Heart left ventricle (tissue), 16 donors: ENCODE results near the gene SNX9. TPM values are rescaled to one million over a fixed set of nuclear protein-coding genes. Genes with fewer than 3 reads are reported as not detected.
"Not testable (repeated sequence)": the region's sequence is repeated elsewhere in the genome, so short reads cannot be mapped to it uniquely, and the experiment has no call there.

Source experiments
- ATAC-seq, 4 donors: fragments of 200-7000 bp; cut with Tn5 transposase; one replicate each; pipeline ENCODE4 v1.9.1; 2020 to 2022; ENCODE audit warnings: moderate library complexity in 4 of 4, mild to moderate bottlenecking in 3 of 4, moderate number of reproducible peaks in 1 of 4
- DNase-seq, 5 donors: peaks; one replicate each; pipeline ENCODE4 v3.0.0-alpha.2; 2020
- H3K27ac ChIP-seq, 12 donors: fragments of 200-600 bp; sonication (generic) in 4 of 12; one replicate each; pipeline versions ENCODE4 v1.5.0 to v1.8.0; 2016 to 2022; ENCODE audit warnings: mild to moderate bottlenecking in 2 of 12
- H3K27me3 ChIP-seq, 9 donors: fragments of 200-600 bp; sonication (generic) in 2 of 9; one replicate each; pipeline versions ENCODE4 v1.5.1 to v1.8.0; 2016 to 2022; ENCODE audit warnings: mild to moderate bottlenecking in 3 of 9
- H3K36me3 ChIP-seq, 9 donors: fragments of 200-600 bp; sonication (generic) in 2 of 9; one replicate each; pipeline versions ENCODE4 v1.5.0 to v1.8.0; 2018 to 2022; ENCODE audit warnings: mild to moderate bottlenecking in 2 of 9
- H3K4me1 ChIP-seq, 12 donors: fragments of 200-600 bp; sonication (generic) in 4 of 12; one replicate each; pipeline versions ENCODE4 v1.5.0 to v1.8.0; 2016 to 2022; ENCODE audit warnings: mild to moderate bottlenecking in 3 of 12
- H3K4me3 ChIP-seq, 12 donors: fragments of 200-600 bp; sonication (generic) in 4 of 12; one replicate each; pipeline versions ENCODE4 v1.5.0 to v1.8.0; 2017 to 2022; ENCODE audit warnings: mild to moderate bottlenecking in 9 of 12, moderate library complexity in 4 of 12
- H3K9me3 ChIP-seq, 12 donors: fragments of 200-600 bp; sonication (generic) in 4 of 12; one replicate each; pipeline versions ENCODE4 v1.5.0 to v1.8.0; 2016 to 2022; ENCODE audit warnings: mild to moderate bottlenecking in 1 of 12
- POLR2A ChIP-seq, 2 donors: fragments of 450-650 bp; IDR thresholded peaks; one replicate each; pipeline ENCODE4 v1.6.1; 2017; ENCODE audit warnings: antibody characterized with exemption in 2 of 2, mild to moderate bottlenecking in 2 of 2, moderate library complexity in 2 of 2
- WGBS, 4 donors: extraction: QIAGEN DNeasy Blood & Tissue Kit in 2 of 4; methylation state at CpG; one replicate each; pipeline versions ENCODE4 v1.1.5 to v1.1.7; 2013 to 2018; 5-methylcytosine and 5-hydroxymethylcytosine counted together
- intact Hi-C, 10 donors: fragments of 100-400 bp; cut with DNase I; formaldehyde crosslinking; loops; one replicate each; pipeline versions ENCODE4 v1.11.1 to v1.14.2; 2022
- polyA plus RNA-seq, 2 donors: library from polyadenylated mRNA; stranded (reverse); fragments of 200-250 nt; gene quantifications; one replicate each; pipeline ENCODE4 v1.2.3, GENCODE V29; 2013
- total RNA-seq, 9 donors: library from RNA; depleted of rRNA in 2 of 9; stranded (reverse); fragments of >200 nt in 2 of 9; fragmentation: NEBNext Ultra II Directional in 3 of 9; extraction: Animal tissue kit (Norgen Biotek cat#: 25700) in 3 of 9; gene quantifications; one replicate each; pipeline versions ENCODE4 v1.1.0 to v1.2.4, GENCODE V29; 2016 to 2023
- TF ChIP-seq, protein P1 (sequence below), 12 donors: fragments of 200-600 bp; sonication (generic) in 4 of 12; IDR thresholded peaks; one replicate each; pipeline versions ENCODE4 v1.5.0 to v1.8.0; 2018 to 2022; ENCODE audit warnings: antibody characterized with exemption in 12 of 12, mild to moderate bottlenecking in 5 of 12
- donor health status: ischemic (EF 13 %, LVEDD 7.1; RV severe dilation, severe dysfunction).
- donor health status: healthy with polysubstance abuse.
- donor health status: DM: no; HTN: yes; CAD: no.
- donor health status: DM: no; HTN: no; CAD: no.
- donor health status: ischemic (EF 25% LVEDD 6.9; RV normal size, moderate dysfunction).
- donor health status: ischemic (EF 25% LVEDD 5.7; RV mildly dilated, moderate dysfunction).
- donor health status: healthy.
- donor health status: DM: yes; HTN: yes; CAD: no.
- donor health status: ischemic (EF 35%, LVEDD 5.7; RV mildly dilated, moderate dysfunction).
- donor health status: nonischemic (EF 11% LVEDD 7.7; RV severe dilation, severe dysfunction).
- donor health status: DM: yes; HTN: yes; CAD: no.
- donor health status: PGD.
- donor health status: ischemic (EF 29% LVEDD 5.4; RV normal size, mild dysfunction).
- donor health status: nonischemic (EF 23%, LVEDD 6.1; RV moderate dilation, normal function).

Gene SNX9
- total and polyA plus RNA-seq, 11 donors, result 15.4 to 44.0 (median 30.7) TPM

DNA sequence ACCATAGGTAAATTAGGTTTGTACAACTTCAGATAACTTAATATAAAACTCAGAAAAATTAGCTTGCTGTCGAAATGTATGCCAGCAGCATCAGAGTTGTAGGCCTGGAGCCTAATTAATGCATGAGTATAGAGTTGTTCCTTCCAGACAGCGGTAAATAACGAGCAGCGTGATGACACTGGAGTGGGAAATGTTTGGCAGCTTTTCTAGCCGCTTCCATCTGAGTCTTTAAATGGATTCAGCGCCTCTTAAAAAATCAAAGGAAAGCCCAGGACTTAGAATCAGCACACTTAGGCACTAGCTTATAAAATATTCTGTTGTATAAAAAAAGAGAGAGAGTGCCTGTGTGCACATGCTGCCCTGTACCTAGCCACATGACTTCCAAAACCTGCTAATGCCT, 114.9 kb downstream of the SNX9 start:
- peaks cover 0 to 100% (median 100%) of the 10 kb centered on the region in 9 donors for H3K36me3 ChIP-seq
- no peak overlapping the region for H3K27ac ChIP-seq
- no peak overlapping the region for H3K4me3 ChIP-seq
- no peak for TF ChIP-seq POLR2A (IDR thresholded peaks at IDR 0.05)
- TF ChIP-seq, protein P1, sequence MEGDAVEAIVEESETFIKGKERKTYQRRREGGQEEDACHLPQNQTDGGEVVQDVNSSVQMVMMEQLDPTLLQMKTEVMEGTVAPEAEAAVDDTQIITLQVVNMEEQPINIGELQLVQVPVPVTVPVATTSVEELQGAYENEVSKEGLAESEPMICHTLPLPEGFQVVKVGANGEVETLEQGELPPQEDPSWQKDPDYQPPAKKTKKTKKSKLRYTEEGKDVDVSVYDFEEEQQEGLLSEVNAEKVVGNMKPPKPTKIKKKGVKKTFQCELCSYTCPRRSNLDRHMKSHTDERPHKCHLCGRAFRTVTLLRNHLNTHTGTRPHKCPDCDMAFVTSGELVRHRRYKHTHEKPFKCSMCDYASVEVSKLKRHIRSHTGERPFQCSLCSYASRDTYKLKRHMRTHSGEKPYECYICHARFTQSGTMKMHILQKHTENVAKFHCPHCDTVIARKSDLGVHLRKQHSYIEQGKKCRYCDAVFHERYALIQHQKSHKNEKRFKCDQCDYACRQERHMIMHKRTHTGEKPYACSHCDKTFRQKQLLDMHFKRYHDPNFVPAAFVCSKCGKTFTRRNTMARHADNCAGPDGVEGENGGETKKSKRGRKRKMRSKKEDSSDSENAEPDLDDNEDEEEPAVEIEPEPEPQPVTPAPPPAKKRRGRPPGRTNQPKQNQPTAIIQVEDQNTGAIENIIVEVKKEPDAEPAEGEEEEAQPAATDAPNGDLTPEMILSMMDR (IDR thresholded peaks at IDR 0.05), result no peak
- H3K9me3 ChIP-seq, result no peaks in the 10 kb centered on the region
- H3K4me1 ChIP-seq, result no peaks in the 10 kb centered on the region
- 91 to 96% (median 94%) methylated on average over 6 of the region's 6 CpGs for WGBS, 4 donors
- intact Hi-C loops, result loop anchor here in 2 of 10 donors (10.0 kb wide), 1 partner anchor 137 kb away; no protein-coding TSS in a partner anchor
- H3K27me3 ChIP-seq, result no peaks in the 10 kb centered on the region
- ATAC-seq, result no peak
- no peak for DNase-seq

GRCh38 chr6:157940375-157941036, 117.5 kb downstream of the SNX9 start:
- H3K9me3 ChIP-seq, DNase-seq, H3K4me1 ChIP-seq, H3K27me3 ChIP-seq, ATAC-seq, H3K27ac ChIP-seq, H3K4me3 ChIP-seq: not testable (repeated sequence)
- intact Hi-C loops, result loop anchor here in 2 of 10 donors (10.0 kb wide), 2 partner anchors 186 to 626 kb away; no protein-coding TSS in a partner anchor
- peaks cover 0 to 100% (median 100%) of the 10 kb centered on the region in 9 donors for H3K36me3 ChIP-seq
- WGBS, 4 donors, result 93 to 96% (median 96%) methylated on average over 12 of the region's 12 CpGs

- intact Hi-C loops, result loop anchor here in 2 of 10 donors (10.0 kb wide), 2 partner anchors 186 to 626 kb away; no protein-coding TSS in a partner anchor
- no peak for DNase-seq
- no peaks in the 10 kb centered on the region for H3K27me3 ChIP-seq
- no peak overlapping the region for H3K27ac ChIP-seq
- H3K4me3 ChIP-seq, result no peak overlapping the region
- no peak for TF ChIP-seq POLR2A (IDR thresholded peaks at IDR 0.05)
- TF ChIP-seq, protein P1 (IDR thresholded peaks at IDR 0.05), result no peak
- WGBS, 4 donors, result 85 to 89% (median 88%) methylated on average over 12 to 13 of the region's 13 CpGs
- no peaks in the 10 kb centered on the region for H3K4me1 ChIP-seq
- peaks cover 0 to 99% (median 92%) of the 10 kb centered on the region in 9 donors for H3K36me3 ChIP-seq
- H3K9me3 ChIP-seq, result no peaks in the 10 kb centered on the region
- ATAC-seq, result no peak
Observed at GRCh38 chr6:157941101-157941863, 118.2 kb downstream of the SNX9 start.

DNA sequence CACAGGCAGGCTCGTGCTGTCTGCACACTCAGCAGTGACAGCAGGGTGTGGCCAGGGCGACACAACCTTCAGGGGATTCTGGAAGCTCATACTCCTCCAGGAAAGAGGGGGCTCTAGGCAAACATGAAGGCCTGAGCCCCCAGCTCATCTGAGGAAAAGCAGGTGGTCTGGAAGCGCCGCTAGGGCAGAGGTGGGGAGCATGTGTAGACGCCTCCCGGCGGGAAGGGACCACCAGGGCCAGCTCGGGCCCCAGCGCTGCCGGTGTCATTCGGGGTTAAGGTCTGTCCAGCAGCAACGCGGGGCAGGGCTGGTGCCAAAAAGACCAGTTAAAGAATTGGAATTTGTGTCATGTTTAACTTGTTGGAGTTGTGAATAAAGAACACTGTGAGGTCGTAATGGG, 119.3 kb downstream of the SNX9 start:
- DNase-seq (no peak), ATAC-seq (no peak)
- TF ChIP-seq POLR2A (IDR thresholded peaks at IDR 0.05), result no peak
- TF ChIP-seq, protein P1 (IDR thresholded peaks at IDR 0.05), result no peak
- Histone ChIP-seq H3K27ac (no peak overlapping the region), H3K27me3 (no peaks in the 10 kb centered on the region), H3K36me3 (peaks cover 0 to 88% (median 82%) of the 10 kb centered on the region in 9 donors), H3K4me3 (no peak overlapping the region), H3K9me3 (no peaks in the 10 kb centered on the region), H3K4me1 (peaks cover 0 to 3% (median 0%) of the 10 kb centered on the region in 12 donors)
- 90 to 95% (median 92%) methylated on average over 14 of the region's 14 CpGs for WGBS, 4 donors
- intact Hi-C loops, result loop anchor here in 2 of 10 donors (10.0 kb wide), 2 partner anchors 188 to 628 kb away; no protein-coding TSS in a partner anchor
